Ascending aorta (tissue), 2 donors: ENCODE measurements around the gene SLCO3A1. TPM values are rescaled to one million over a fixed set of nuclear protein-coding genes. Genes with fewer than 3 reads are reported as not detected.

Source experiments
- DNase-seq, 2 donors: peaks; one replicate each; pipeline ENCODE4 v3.0.0-alpha.2; 2019; ENCODE audit warnings: low spot score in 2 of 2
- H3K27ac ChIP-seq, 2 donors: fragments of 200-600 bp; sonication (generic); one replicate each; pipeline ENCODE4 v1.5.1; 2016 to 2017; ENCODE audit warnings: mild to moderate bottlenecking in 1 of 2
- H3K27me3 ChIP-seq: fragments of 200-600 bp; sonication (generic); one replicate; pipeline ENCODE4 v1.5.1; 2017
- H3K36me3 ChIP-seq, 2 donors: fragments of 200-600 bp; sonication (generic); one replicate each; pipeline ENCODE4 v1.5.1; 2016
- H3K4me1 ChIP-seq, 2 donors: fragments of 200-600 bp; sonication (generic); one replicate each; pipeline ENCODE4 v1.5.1; 2016 to 2017; ENCODE audit warnings: mild to moderate bottlenecking in 1 of 2
- H3K4me3 ChIP-seq, 2 donors: fragments of 200-600 bp; sonication (generic); one replicate each; pipeline ENCODE4 v1.5.1; 2016 to 2017; ENCODE audit warnings: mild to moderate bottlenecking in 1 of 2
- H3K9me3 ChIP-seq, 2 donors: fragments of 200-600 bp; sonication (generic); one replicate each; pipeline ENCODE4 v1.5.1; 2016
- CTCF ChIP-seq, 3 experiments: fragments of 200-600 bp in 2 of 3; fragments of 450-650 bp in 1 of 3; sonication (generic) in 2 of 3; IDR thresholded peaks; one replicate each; pipeline ENCODE4 v1.5.1; 2016 to 2019; ENCODE audit warnings: antibody characterized with exemption in 3 of 3, mild to moderate bottlenecking in 1 of 3, moderate library complexity in 1 of 3
- intact Hi-C: fragments of 100-400 bp; cut with DNase I; formaldehyde crosslinking; loops from one replicate; pipeline ENCODE4 v1.15.1; 2023
- total RNA-seq: library from RNA; depleted of rRNA; stranded (reverse); fragments of >200 nt; gene quantifications from one replicate; pipeline ENCODE4 v1.1.0, GENCODE V29; 2016

Gene SLCO3A1
- total RNA-seq, 1 donor from 2014 or later, result 53.2 TPM

- H3K27me3 ChIP-seq, result no peaks in the 10 kb centered on the region
- no peak for DNase-seq
- H3K36me3 ChIP-seq, result peaks cover 0 to 20% of the 10 kb centered on the region in 2 donors
- intact Hi-C loops, result no loop called here
- no peak overlapping the region for H3K4me3 ChIP-seq
- no peak for TF ChIP-seq CTCF (IDR thresholded peaks at IDR 0.05)
- no peaks in the 10 kb centered on the region for H3K9me3 ChIP-seq
- H3K27ac ChIP-seq, result no peak overlapping the region
- no peaks in the 10 kb centered on the region for H3K4me1 ChIP-seq
Observed at GRCh38 chr15:92100301-92100700, 246.8 kb downstream of the SLCO3A1 start.

GRCh38 chr15:92100751-92101150 is 247.2 kb downstream of the SLCO3A1 start:
- intact Hi-C loops, result no loop called here
- Histone ChIP-seq H3K4me1 (no peaks in the 10 kb centered on the region), H3K9me3 (no peaks in the 10 kb centered on the region), H3K27me3 (no peaks in the 10 kb centered on the region), H3K36me3 (peaks cover 0 to 16% of the 10 kb centered on the region in 2 donors), H3K27ac (no peak overlapping the region), H3K4me3 (no peak overlapping the region)
- no peak for DNase-seq
- no peak for TF ChIP-seq CTCF (IDR thresholded peaks at IDR 0.05)

GRCh38 chr15:92101708-92102394 is 248.3 kb downstream of the SLCO3A1 start:
- Histone ChIP-seq H3K4me1 (no peaks in the 10 kb centered on the region), H3K27ac (no peak overlapping the region), H3K36me3 (peaks cover 0 to 15% of the 10 kb centered on the region in 2 donors), H3K4me3 (no peak overlapping the region), H3K27me3 (no peaks in the 10 kb centered on the region), H3K9me3 (no peaks in the 10 kb centered on the region)
- no peak for DNase-seq
- intact Hi-C loops, result no loop called here
- no peak for TF ChIP-seq CTCF (IDR thresholded peaks at IDR 0.05)

GRCh38 chr15:92102395-92102755 is 248.9 kb downstream of the SLCO3A1 start:
- H3K27me3 ChIP-seq, result no peaks in the 10 kb centered on the region
- TF ChIP-seq CTCF (IDR thresholded peaks at IDR 0.05), result no peak
- intact Hi-C loops, result no loop called here

GRCh38 chr15:92104072-92104471 is 250.6 kb downstream of the SLCO3A1 start:
- TF ChIP-seq CTCF (IDR thresholded peaks at IDR 0.05), result no peak
- Histone ChIP-seq H3K4me3 (no peak overlapping the region), H3K9me3 (no peaks in the 10 kb centered on the region), H3K27ac (no peak overlapping the region), H3K36me3 (peaks cover 0 to 16% of the 10 kb centered on the region in 2 donors), H3K4me1 (no peaks in the 10 kb centered on the region), H3K27me3 (no peaks in the 10 kb centered on the region)
- DNase-seq, result no peak
- intact Hi-C loops, result no loop called here

More at GRCh38 chr15:92102395-92102755, 248.9 kb downstream of the SLCO3A1 start:
- H3K9me3 ChIP-seq, result no peaks in the 10 kb centered on the region
- H3K36me3 ChIP-seq, result peaks cover 0 to 16% of the 10 kb centered on the region in 2 donors
- H3K27ac ChIP-seq, result no peak overlapping the region
- H3K4me1 ChIP-seq, result no peaks in the 10 kb centered on the region
- DNase-seq, result no peak
- no peak overlapping the region for H3K4me3 ChIP-seq
